ENCODE data around the gene ZNF750. TPM values are rescaled to one million over a fixed set of nuclear protein-coding genes. Genes with fewer than 3 reads are reported as not detected.

The ZNF750 gene
- polyA plus RNA-seq, 1 donor, result 1.5 TPM

DNA sequence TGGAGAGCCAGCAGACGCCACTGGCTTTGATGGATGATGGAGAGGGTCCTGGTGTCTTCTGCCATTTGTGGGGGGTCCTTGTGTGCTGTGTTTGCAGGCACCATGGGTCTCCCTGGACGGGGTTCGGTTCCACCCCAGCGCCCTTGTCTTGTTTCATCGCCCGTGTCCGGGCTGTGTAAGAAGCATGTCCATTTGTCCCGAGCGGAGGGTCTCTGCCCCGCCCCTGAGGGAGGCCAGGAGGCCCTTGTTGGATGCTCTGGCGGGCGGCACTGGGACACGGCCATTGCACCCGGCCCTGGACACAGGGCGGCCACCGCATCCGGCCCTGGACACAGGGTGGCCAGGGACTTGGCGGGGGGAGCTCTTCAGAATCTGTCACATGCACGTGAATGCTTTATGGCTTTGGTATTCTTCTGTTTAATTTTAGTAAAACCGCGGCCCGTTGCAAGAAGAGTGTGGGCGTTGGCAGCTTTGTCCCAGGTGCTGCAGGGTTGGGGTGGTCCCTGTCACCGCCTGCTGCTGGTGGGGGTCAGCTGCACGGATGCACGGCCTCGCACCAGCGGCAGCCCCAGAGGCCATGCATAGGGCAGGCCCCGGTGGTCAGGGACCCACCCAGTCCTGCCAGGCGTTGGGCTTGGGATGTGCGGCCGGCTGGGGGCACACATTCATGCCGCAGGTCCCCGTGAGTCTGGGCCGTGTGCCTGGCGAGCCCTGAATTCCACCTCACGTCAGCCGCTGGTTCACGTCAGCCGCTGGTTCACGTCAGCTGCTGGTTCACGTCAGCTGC is 21.0 kb upstream of the ZNF750 start:
- no peak for DNase-seq

DNA sequence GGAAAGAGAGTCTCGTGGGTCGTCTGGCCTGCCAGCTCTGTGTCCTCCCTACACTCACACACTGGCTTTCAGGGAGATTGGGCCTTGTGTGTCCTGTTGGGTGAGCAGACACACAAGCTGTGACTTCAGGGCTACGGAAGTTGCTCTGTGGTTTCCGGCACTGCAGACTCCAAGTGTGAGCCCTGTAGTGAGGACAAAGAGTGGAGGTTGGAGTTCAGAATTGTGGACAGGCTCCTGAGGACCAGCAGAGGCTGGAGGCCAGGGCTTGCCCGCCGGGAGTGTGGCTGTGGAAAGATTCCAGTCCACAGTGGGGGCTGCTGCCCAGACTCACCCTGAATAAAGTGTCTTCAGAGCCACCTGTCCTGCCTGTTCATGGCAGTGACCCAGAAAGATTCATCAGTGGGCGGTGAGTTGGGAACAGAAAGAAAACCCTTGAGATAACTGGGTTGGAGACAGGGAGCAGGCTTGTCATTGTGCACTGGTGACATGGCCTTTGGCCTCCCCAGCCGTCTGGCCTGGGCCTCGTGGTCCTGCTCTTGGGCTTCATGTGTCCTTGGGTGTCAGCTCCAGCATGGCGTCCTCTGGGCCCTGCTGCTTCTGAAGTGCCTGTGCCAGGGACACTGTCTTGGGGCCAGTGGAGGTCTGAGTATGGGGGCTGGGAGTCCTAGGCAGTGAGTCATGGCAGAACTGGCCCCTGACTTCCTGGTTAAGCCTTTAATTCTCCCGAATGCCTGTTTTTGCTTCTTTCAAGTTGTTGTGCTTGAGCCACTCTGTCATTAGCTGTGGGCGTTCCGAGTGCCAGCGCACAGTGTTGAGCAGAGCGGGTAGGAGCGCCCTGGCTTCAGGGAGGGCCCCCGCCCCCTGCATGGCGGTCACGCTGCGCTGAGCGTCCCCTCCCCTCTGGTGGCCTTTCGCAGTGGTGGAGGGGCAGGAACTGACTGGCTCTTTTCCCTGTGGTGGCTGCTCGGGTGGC is 19.9 kb upstream of the ZNF750 start:
- DNase-seq, result peak; percentile 85

DNA sequence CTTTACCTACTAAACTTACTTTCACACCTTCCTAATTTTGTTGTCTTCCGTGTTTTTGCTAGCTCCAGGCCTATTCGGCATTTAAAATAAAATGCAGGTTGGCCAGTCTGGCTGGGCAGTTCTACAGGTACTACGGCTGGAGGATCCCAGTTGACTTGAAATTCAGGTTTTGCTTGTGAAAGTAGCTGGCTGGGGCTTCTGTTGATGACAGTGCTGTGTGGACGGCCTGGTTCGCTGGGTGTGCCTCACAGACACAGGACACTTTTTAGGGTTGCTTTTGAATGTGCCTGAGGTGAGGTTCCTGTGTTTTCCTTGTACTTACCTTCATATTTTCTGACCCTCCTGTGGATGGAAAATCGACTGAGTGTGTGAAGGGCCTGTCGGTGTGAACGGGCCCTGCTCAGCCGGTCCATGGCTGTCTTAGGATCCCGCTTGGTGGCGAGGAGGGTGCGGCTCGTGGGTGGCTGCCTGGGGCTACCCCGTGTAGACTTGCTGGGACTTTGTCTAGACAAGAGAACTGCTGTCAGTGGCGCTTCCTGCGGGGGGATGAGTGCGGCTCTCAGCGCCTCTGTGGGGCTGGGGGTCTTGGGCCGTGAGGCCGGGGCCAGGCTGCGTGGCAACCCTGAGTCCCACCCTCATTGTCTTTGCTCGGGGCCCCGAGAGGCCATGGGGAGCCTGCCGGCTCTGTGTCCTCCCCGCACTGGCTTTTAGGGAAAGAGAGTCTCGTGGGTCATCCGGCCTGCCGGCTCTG is 18.7 kb upstream of the ZNF750 start:
- no peak for DNase-seq

DNA sequence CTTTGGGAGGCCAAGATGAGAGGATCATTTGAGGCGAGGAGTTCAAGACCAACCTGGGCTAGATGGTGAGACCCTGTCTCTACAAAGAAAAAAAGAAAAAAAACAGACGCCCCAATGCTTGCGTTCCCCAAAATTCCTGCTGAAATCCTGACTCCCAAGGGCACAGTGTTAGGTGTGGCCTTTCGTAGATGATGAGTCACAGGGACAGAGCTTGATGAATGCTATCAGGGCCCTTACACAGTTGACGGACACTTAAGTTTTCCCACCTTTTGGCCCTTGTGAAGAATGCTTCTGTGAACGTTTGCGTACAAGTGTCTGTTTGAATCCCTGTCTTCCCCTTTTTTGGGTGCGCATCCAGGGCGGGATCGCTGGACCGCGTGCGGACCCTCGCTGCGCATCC is 16.5 kb upstream of the ZNF750 start:
- DNase-seq, result no peak

DNA sequence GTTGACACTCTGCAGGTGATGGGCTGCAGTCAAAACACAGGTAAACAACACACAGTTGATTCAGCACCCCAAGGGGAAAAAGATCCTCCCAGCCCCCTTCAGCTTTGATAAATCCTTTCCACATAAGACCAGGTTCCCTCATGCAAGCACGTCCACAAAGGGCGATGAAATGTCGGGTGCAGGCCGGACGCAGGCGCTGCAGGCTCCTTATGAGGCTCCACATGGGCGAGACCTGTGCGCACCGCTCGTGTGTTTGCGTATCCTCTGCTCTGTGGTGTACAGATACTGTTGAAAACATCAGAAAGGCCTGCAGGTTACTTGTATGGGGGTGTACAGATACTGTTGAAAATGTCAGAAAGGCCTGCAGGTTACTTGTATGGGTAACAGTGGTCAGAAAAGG is 14.4 kb upstream of the ZNF750 start:
- DNase-seq, result no peak

DNA sequence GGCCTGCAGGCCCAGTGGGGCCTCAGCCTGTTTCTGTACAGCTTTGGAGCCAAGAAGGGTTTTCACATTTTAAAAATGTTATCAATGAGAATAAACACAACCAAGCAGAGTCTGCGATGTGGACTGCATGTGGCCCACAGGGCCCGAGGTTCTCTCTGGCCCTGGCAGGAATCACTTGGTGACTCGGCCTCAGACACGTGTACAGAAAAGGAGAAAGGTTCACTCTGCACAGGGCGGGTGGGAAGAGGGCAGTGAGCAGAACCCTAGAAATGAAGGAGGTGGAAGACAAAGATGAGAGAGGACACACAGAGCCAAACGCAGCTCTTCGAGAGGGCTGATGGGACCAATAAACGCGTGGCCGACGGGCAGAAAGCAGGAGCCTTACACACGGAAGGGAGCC is 11.6 kb upstream of the ZNF750 start:
- no peak for DNase-seq

DNA sequence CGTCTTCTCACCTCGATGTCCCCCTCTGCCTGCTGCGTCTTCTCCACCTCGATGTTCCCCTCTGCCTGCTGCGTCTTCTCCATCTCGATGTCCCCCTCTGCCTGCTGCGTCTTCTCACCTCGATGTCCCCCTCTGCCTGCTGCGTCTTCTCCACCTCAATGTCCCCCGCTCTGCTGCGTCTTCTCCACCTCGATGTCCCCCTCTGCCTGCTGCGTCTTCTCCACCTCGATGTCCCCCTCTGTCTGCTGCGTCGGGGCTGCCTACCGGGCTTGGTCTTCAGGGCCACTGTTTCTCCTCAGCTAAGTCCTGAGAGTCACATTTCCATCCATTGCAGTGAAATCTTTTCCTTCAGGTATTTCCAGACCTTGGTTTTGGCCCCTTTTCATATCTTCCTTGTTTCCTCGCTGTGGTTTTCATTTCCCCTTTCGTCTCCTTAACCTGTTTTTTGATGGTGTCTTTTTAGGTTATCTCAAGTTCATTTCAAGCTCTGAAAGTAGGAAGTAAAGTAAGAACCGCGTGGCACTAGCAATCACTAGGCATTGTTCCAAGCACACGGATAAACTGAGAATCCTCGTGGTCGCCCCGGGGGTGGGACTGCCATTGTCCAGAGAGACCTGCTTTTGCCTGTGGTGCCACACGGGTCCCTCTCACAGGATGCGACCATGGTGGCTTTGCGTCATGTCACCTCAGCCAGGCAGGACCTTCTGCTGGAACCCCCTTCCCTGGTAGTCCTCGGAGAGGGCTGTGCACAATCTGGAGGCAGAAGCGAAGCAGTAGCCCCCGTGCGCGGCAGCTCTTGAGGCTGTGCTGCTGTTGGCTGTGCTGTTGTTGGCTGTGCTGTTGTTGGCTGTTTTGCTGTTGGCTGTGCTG is 9.5 kb upstream of the ZNF750 start:
- DNase-seq, result no peak

DNA sequence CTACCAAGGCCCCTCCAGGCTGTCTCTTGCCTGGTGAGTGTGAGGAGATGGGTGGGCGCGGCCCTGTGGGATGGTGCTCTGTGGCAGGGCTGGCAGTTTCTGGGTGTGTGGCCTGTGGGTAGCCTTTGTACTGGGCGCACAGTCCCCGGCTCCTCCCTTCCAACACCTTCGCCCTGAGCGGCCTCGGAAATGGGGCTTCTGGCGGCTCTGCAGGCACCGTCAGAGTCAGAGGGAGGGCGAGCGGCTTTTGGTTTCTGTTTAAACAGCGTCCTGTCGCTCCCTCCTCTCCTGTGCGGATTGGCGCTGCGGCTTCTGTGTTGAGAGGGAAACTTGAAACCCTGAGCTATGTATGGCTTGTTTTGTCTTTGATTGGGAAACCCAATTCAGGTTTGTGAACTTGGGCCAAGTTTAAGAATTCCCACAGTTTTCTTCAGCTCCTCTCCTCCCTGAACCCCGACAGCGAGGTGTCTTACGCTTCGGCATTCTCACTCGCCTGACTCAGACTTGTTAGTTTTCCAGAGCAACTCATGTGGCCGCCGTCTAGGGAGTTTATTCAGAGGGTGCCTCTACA is 8.3 kb upstream of the ZNF750 start:
- no peak for DNase-seq

DNA sequence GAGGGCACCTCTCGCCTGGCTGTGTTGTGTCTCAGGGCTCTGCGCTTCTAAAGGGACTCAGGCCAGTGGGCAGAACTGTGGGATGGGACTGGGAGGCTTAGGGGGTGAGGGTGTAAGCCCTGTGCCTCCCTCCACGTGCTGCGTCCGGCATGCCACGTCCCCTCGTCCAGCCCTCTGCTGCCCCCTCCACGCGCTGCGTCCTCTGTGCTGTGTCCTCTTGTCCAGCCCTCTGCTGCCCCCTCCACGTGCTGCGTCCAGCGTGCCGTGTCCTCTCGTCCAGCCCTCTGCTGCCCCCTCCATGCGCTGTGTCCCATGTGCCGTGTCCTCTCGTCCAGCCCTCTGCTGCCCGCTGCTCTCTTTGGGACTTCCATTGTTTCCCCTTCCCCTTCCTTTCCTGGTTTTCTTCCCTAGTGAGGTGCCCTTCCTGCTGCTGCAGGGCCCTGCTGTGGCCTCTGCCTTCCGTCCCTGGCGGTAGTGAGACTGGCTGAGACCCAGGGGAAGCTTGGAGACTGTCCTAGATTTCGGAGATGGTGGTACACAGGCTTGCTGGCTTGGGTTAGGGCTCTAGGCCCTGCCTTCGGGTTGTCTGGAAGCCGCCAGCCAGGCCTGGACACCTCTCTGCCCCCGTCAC is 6.4 kb upstream of the ZNF750 start:
- no peak for DNase-seq

DNA sequence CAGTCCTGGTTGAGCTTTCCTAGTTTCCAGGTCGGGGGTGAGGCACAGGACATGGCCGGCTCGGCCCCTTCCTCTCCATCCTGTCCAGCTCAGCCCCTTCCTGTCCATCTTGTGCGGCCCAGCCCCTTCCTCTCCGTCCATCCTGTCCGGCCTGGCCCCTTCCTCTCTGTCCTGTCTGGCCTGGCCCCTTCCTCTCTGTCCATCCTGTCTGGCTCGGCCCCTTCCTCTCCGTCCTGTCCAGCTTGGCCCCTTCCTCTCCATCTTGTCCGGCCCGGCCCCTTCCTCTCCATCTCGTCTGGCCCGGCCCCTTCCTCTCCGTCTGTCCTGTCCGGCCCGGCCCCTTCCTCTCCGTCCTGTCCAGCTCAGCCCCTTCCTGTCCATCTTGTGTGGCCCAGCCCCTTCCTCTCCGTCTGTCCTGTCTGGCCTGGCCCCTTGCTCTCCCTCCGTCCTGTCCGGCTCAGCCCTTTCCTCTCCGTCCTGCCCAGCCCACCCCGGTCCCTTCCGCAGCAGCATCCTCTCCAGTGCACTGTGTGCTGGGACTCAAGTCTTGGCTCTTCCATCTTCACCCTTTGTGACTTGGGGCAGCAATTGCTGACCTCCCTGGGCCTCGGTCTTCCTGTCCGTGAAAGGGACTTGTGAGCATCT is 5.5 kb upstream of the ZNF750 start:
- no peak for DNase-seq

DNA sequence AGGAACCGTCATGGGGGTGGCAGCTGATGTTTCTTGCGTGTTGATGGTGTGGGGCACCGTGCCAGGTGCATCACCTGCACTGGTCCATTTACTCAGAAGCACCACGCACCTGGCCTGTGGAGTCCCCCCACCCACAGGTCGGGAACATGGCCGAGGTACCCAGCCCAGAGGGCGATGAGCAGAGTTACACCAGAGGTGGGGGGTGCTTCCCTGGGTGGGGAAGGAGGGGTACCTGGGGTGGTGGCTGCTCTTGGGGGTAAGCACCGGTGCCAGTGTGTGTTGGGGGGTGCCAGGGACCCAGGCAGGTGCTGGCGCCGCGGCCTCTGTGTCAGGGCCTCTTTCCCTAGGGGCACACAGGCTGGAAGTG is 5.0 kb upstream of the ZNF750 start:
- DNase-seq, result no peak

DNA sequence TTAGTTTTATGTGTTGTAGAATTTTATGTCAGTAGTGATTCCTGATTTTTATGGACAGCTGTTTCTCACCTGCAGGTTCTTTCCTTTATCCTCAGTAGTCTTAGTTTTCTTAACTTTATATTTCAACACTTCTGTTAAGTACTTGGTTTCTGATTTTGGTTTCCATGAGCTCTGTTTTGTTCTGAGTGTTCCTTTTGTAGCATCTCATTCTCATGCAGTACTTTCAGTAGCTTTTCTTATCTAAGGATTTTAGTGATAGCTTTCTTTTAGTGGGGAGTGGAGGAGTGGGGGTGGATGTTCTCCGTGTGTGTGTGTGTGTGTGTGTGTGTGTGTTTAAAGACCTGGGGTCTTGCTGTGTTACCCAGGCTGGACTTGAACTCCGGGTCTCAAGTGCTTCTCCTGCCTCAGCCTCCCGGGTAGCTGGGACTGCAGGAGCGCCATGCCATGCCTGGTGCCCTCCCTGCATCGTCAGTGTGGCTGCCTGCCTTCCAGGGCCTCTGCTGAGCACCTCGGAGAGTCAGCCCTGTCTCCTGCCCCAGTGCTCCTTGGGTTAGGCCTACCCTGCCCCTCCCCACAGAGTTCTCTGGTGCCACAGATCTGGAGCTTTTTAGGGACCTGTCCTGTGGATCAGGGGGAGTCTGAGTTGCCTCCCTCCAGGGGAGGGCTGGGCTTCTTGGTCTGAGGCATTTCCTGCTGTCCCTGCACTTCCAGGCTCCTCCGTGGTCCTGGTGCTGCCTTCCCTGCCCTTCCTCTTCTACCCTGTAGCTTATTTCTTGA is 4.3 kb upstream of the ZNF750 start:
- DNase-seq, result no peak

DNA sequence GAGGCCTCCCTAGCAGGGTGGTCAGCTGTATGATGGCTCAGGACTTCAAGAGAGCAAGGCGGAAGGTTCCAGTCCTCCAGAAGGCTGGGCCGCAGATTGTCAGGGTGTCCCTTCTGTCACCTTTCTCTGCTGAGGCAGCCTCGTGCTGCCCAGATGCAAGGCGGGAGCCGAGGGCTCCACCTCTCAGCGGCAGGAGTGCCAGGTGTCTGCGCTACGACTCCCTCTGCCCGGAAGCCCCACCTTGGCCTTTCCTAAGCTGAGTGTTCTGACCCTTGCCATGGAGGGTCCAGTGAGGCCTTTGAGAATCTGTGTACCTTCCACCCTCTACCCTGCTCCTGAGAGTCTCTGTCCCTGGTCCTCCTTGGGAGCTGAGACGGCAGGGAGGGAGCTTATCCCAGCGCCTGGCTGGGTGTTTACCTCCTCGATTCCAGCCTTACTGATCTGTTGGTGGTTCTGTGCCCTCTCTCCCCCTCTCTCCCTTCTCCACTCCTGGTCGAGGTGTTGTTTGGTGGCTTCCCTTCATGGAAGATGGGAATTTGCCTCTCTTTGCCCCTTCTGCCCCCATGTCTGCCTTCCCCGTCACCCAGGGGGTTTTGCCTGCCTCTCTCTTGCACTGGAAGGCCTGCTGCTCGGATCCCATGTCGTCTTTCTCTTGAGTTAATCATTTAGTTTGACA is 2.2 kb upstream of the ZNF750 start:
- no peak for DNase-seq

DNA sequence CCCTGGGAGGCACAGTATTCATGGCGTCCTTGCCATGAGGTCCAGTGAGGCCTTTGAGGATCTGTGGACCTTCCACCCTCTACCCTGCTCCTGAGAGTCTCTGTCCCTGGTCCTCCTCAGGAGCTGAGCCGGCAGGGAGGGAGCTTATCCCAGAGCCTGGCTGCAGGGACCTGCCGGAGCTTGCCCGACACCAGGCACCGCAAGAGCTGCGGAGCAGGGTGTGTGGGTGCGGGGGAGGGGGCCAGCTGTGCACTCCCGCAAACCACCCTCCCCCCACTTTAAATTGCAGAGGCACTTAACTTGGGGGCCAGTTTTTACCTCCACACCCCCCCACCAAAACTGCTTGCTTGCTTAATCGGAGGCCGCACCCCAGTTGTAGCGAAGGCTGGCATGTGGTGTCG is 609 bp upstream of the ZNF750 start:
- DNase-seq, result no peak

DNA sequence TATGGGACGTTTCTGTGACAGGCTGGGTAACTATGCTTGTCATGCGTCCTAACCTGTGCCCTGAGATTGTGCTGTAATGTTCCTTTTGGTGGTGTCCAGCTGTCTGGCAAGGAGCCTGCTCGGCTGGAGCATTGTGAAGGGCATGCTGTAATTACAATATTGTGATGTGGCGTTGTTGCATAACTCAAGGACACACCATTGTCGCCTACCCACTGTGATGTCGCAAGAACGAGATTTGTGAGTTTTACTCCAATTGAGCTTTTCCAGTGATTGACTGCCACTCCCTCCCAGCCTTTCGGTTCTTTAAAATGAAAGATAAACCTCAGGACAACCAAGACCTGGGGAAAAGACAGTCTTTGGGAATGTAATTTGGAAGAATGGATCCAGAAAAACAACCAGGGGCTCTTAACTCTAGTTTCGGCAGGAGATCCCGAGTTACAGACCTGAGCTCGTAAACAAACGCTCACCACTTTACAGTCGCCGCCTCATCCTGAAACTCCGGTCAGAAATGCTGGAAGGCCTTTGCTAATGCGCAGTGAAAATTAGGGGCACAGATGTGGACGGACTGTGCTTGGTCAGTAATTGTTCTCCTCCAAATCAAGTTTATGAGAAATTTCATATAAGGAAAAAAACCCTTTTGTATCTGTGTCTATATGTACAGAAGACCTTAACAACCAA is 1.3 kb downstream of the ZNF750 start:
- no peak for DNase-seq

DNA sequence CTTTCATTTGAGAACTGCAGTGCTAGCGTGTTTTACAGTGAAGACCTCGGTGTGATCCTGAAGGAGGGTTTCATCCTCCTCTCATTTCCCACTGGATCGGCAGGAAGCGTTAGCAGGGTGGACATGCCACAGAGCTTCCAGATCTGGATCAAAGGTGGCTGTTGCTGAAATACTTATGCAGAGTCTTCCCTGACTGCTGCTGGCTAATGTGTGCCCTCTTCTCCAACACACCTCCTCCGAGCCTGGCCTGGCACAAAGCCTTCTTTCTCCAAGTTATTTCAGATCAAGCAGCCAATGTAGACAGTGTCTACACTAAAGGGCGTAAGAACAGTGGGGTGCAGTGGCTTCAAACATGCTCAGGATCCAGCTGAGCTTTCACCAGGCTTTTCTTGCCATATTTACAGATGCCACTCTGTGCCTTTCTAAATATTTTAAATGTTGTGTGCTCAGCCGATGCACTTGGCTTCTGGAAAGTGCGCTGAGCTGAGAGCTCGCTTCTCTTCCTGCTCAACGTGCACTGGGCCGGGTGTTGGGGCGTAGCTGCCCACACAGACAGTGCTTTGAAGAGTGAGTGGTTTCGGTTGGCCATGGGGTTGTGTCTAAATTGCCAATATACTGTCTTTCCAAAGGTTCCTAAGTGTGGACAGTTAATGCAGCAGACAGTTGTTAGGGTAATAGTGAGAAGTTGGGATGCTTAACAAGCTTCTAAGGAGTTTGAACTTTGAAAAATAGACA is 2.1 kb downstream of the ZNF750 start:
- no peak for DNase-seq

DNA sequence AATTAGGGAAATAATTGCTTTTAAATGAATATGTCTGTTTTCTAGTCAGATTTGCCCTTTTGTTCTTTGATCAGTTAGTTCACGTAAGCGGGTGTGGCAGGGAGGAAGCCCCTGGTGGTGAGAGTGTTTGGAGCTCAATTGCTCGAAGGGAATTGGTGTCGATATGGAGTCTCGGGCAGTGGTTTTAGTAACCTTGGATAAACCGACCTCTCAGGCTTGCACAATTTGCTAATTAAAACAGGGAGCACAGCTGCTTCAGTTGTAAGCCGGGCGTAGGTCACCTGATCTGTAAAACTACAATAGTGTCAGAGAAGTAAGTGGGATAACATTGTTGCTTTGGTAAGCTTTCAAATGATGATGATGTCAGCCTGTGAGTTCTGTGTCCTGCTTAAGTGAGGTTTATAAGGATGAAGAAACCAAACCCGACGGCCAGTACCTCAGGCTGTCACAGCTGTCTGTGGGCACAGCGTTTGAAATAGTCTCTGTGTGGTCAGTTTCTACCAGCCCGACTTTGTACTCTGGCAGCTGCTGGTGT is 2.9 kb downstream of the ZNF750 start:
- no peak for DNase-seq

All from left kidney (tissue), 2 donors.